H9 (cell line): Measurements from ENCODE around the gene TPBGL. TPM values are rescaled to one million over a fixed set of nuclear protein-coding genes. Genes with fewer than 3 reads are reported as not detected.

Source experiments
- DNase-seq: peaks from one replicate; pipeline ENCODE4 v3.0.0-alpha.2; 2017
- H2AFZ ChIP-seq: one replicate; pipeline ENCODE4 v1.6.1; 2013; ENCODE audit warnings: mild to moderate bottlenecking, low read length, control low read depth, moderate library complexity
- H2AK5ac ChIP-seq: 2 replicates; pipeline ENCODE4 v1.6.1; 2013; ENCODE audit warnings: low read length, control low read depth, mixed read lengths; ENCODE audit not compliant: insufficient read length
- H2BK120ac ChIP-seq: one replicate; pipeline ENCODE4 v1.6.1; 2013; ENCODE audit warnings: low read depth, mild to moderate bottlenecking, low read length, control low read depth, inconsistent platforms; ENCODE audit not compliant: poor library complexity, severe bottlenecking
- H2BK12ac ChIP-seq: 2 replicates; pipeline ENCODE4 v1.6.1; 2013; ENCODE audit warnings: low read length, control low read depth, mixed read lengths, low read depth; ENCODE audit not compliant: insufficient read length
- H2BK15ac ChIP-seq: 2 replicates; pipeline ENCODE4 v1.6.1; 2013; ENCODE audit warnings: low read depth, low read length, control low read depth
- H2BK20ac ChIP-seq: one replicate; pipeline ENCODE4 v1.6.1; 2013; ENCODE audit warnings: low read depth, mild to moderate bottlenecking, low read length, control low read depth, inconsistent platforms; ENCODE audit not compliant: poor library complexity, severe bottlenecking
- H2BK5ac ChIP-seq: 2 replicates; pipeline ENCODE4 v1.6.1; 2013; ENCODE audit warnings: low read length, control low read depth, mixed read lengths; ENCODE audit not compliant: insufficient read length
- H3K14ac ChIP-seq: 2 replicates; pipeline ENCODE4 v1.6.1; 2013; ENCODE audit warnings: low read length, control low read depth; ENCODE audit not compliant: insufficient read depth
- H3K18ac ChIP-seq: 2 replicates; pipeline ENCODE4 v1.6.1; 2013; ENCODE audit warnings: low read depth, mild to moderate bottlenecking, mixed read lengths, low read length, control low read depth; ENCODE audit not compliant: insufficient read length
- H3K23ac ChIP-seq: 2 replicates; pipeline ENCODE4 v1.6.1; 2013; ENCODE audit warnings: low read length, control low read depth, mixed read lengths, low read depth; ENCODE audit not compliant: insufficient read length
- H3K23me2 ChIP-seq: 2 replicates; pipeline ENCODE4 v1.6.1; 2013; ENCODE audit warnings: low read depth, mild to moderate bottlenecking, mixed read lengths, low read length, control low read depth; ENCODE audit not compliant: insufficient read length, poor library complexity, severe bottlenecking
- H3K27ac ChIP-seq: 2 replicates; pipeline ENCODE4 v1.5.1; 2013; ENCODE audit warnings: low read length, control low read depth, mixed read lengths, low read depth; ENCODE audit not compliant: insufficient read length
- H3K27me3 ChIP-seq: 2 replicates; pipeline ENCODE4 v1.6.1; 2013; ENCODE audit warnings: low read length, control low read depth, inconsistent platforms; ENCODE audit not compliant: insufficient read depth
- H3K4ac ChIP-seq: 2 replicates; pipeline ENCODE4 v1.6.1; 2013; ENCODE audit warnings: low read depth, mild to moderate bottlenecking, control low read depth, inconsistent platforms, low read length, moderate library complexity
- H3K4me1 ChIP-seq: 2 replicates; pipeline ENCODE4 v1.6.1; 2013; ENCODE audit warnings: low read length, control low read depth, inconsistent platforms; ENCODE audit not compliant: insufficient read depth
- H3K4me2 ChIP-seq: 2 replicates; pipeline ENCODE4 v1.6.1; 2013; ENCODE audit warnings: low read length, control low read depth, mixed read lengths; ENCODE audit not compliant: insufficient read length, insufficient read depth
- H3K56ac ChIP-seq: 2 replicates; pipeline ENCODE4 v1.6.1; 2013; ENCODE audit warnings: low read depth, mild to moderate bottlenecking, mixed read lengths, low read length, control low read depth; ENCODE audit not compliant: insufficient read length
- H3K79me1 ChIP-seq: 2 replicates; pipeline ENCODE4 v1.6.1; 2013; ENCODE audit warnings: low read depth, mild to moderate bottlenecking, moderate library complexity, low read length, control low read depth, inconsistent platforms; ENCODE audit not compliant: insufficient read depth, poor library complexity, severe bottlenecking
- H3K79me2 ChIP-seq: 2 replicates; pipeline ENCODE4 v1.6.1; 2013; ENCODE audit warnings: low read length, control low read depth, inconsistent platforms; ENCODE audit not compliant: insufficient read depth
- H3K9ac ChIP-seq: 2 replicates; pipeline ENCODE4 v1.6.1; 2013; ENCODE audit warnings: low read length, control low read depth, mixed read lengths; ENCODE audit not compliant: insufficient read length; ENCODE audit errors: extremely low read depth
- H3K9me3 ChIP-seq: one replicate; pipeline ENCODE4 v1.6.1; 2013; ENCODE audit warnings: low read depth, low read length, inconsistent platforms; ENCODE audit not compliant: control insufficient read depth
- H3T11ph ChIP-seq: one replicate; pipeline ENCODE4 v1.6.1; 2013; ENCODE audit warnings: mild to moderate bottlenecking, low read length, control low read depth, inconsistent platforms
- H4K20me1 ChIP-seq: one replicate; pipeline ENCODE4 v1.6.1; 2013; ENCODE audit not compliant: control insufficient read depth, insufficient read length, insufficient read depth
- H4K5ac ChIP-seq: 2 replicates; pipeline ENCODE4 v1.6.1; 2013; ENCODE audit warnings: low read depth, mild to moderate bottlenecking, mixed read lengths, low read length, control low read depth; ENCODE audit not compliant: insufficient read length
- H4K8ac ChIP-seq: replicated peaks from 2 replicates; pipeline ENCODE4 v1.6.1; 2013; ENCODE audit warnings: low read length, control low read depth, mixed read lengths, low read depth; ENCODE audit not compliant: insufficient read length
- H4K91ac ChIP-seq: 2 replicates; pipeline ENCODE4 v1.6.1; 2013; ENCODE audit warnings: low read depth, mild to moderate bottlenecking, moderate library complexity, mixed read lengths, low read length, control low read depth; ENCODE audit not compliant: insufficient read length
- H3K27ac Mint-ChIP-seq, 3 experiments: 2 replicates in 2 of 3; 3 replicates in 1 of 3; pipeline ENCODE4 v1.8.0; 2020 to 2021; ENCODE audit warnings: mixed read lengths in 3 of 3, mild to moderate bottlenecking in 1 of 3, moderate library complexity in 1 of 3
- H3K27me3 Mint-ChIP-seq: 2 replicates; pipeline ENCODE4 v1.8.0; 2021; ENCODE audit warnings: low read depth, mild to moderate bottlenecking, moderate library complexity, mixed read lengths
- H3K36me3 Mint-ChIP-seq, 3 experiments: 2 replicates in 2 of 3; 3 replicates in 1 of 3; pipeline ENCODE4 v1.8.0; 2020 to 2021; ENCODE audit warnings: low read depth in 3 of 3, mixed read lengths in 3 of 3; ENCODE audit not compliant: insufficient read depth in 1 of 3
- H3K4me1 Mint-ChIP-seq, 2 experiments: 2 replicates each; pipeline ENCODE4 v1.8.0; 2020; ENCODE audit warnings: mixed read lengths in 2 of 2
- H3K4me3 Mint-ChIP-seq, 2 experiments: 2 replicates in 1 of 2; 3 replicates in 1 of 2; pipeline ENCODE4 v1.8.0; 2020 to 2021; ENCODE audit warnings: mild to moderate bottlenecking in 2 of 2, mixed read lengths in 2 of 2, moderate library complexity in 1 of 2
- H3K9me3 Mint-ChIP-seq, 2 experiments: 2 replicates in 1 of 2; 3 replicates in 1 of 2; pipeline ENCODE4 v1.8.0; 2020; ENCODE audit warnings: mild to moderate bottlenecking in 2 of 2, mixed read lengths in 2 of 2, moderate library complexity in 1 of 2
- WGBS: extraction: QIAGEN DNeasy Blood & Tissue Kit; methylation state at CpG from one replicate; pipeline ENCODE4 v1.1.7; 2013; ENCODE audit warnings: missing lambda C conversion rate, low lambda C conversion rate, mixed read lengths; ENCODE audit not compliant: insufficient read length; ENCODE audit errors: extremely low coverage; 5-methylcytosine and 5-hydroxymethylcytosine counted together
- total RNA-seq: library from RNA; stranded (reverse); gene quantifications from 2 replicates; pipeline ENCODE4 v1.2.1, GENCODE V29; 2021
- TF ChIP-seq, protein P1 (sequence below): fragments of 200-600 bp; sonication (generic); conservative IDR thresholded peaks from 3 replicates; pipeline ENCODE4 v1.8.0; 2021; ENCODE audit warnings: antibody characterized with exemption, mild to moderate bottlenecking

The TPBGL gene
- total RNA-seq, 1 experiment from 2014 or later, result 0.61 TPM

DNA sequence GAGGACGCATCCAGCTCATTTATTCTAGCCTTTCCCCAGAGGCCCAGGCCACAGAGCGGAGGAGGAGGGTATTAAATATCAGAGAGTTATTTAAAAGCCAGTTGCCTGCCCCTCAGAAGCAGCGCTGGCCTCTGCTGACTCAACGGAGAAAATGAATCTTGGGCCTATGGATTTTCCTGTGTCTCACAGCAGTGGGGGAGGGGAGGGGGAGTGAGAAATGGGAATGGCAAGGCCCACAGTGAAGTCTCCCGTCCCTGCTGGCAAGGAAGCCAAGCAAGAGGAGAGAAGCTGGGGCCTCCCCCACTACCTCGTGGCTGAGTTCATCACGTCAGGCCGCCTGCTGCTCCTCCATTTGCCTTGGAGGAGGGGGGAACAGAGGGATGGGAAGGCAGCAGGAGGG is 4.5 kb upstream of the TPBGL start:
- Histone ChIP-seq H3K23ac (no peak overlapping the region), H3K4ac (no peak overlapping the region), H3K14ac (no peak overlapping the region), H3K79me2 (0 out of 2 replicates have a peak, but pooled peaks cover 2% of the 10 kb centered on the region), H3K56ac (no peak overlapping the region), H2BK15ac (no peak overlapping the region), H4K20me1 (no peaks in the 10 kb centered on the region), H2BK120ac (no peak overlapping the region), H3K4me1 (peaks cover 5% of the 10 kb centered on the region), H2AK5ac (no peak overlapping the region), H4K8ac (no peak overlapping the region), H3K9me3 (no peaks in the 10 kb centered on the region), H2AFZ (no peak overlapping the region), H3K27me3 (peaks cover 3% of the 10 kb centered on the region; the same call in 1 of the 2 replicates), H3K4me2 (no peak overlapping the region), H2BK5ac (no peak overlapping the region), H2BK20ac (no peak overlapping the region), H2BK12ac (no peak overlapping the region), H3T11ph (no peak overlapping the region), H3K18ac (no peak overlapping the region), H3K23me2 (peaks cover 3% of the 10 kb centered on the region), H3K9ac (no peak overlapping the region), H3K79me1 (no peaks in the 10 kb centered on the region), H4K5ac (no peak overlapping the region), H3K27ac (no peak overlapping the region), H4K91ac (no peak overlapping the region)
- Mint-ChIP-seq H3K36me3 (no peaks in the 10 kb centered on the region), H3K27ac (no peak overlapping the region), H3K4me1 (peaks cover 29 to 42% of the 10 kb centered on the region in 2 experiments), H3K27me3 (peaks cover 39% of the 10 kb centered on the region), H3K4me3 (no peak overlapping the region), H3K9me3 (no peaks in the 10 kb centered on the region)
- DNase-seq, result no peak
- no CpG with 5 or more reads among the region's 8 CpGs for WGBS
- TF ChIP-seq, protein P1, sequence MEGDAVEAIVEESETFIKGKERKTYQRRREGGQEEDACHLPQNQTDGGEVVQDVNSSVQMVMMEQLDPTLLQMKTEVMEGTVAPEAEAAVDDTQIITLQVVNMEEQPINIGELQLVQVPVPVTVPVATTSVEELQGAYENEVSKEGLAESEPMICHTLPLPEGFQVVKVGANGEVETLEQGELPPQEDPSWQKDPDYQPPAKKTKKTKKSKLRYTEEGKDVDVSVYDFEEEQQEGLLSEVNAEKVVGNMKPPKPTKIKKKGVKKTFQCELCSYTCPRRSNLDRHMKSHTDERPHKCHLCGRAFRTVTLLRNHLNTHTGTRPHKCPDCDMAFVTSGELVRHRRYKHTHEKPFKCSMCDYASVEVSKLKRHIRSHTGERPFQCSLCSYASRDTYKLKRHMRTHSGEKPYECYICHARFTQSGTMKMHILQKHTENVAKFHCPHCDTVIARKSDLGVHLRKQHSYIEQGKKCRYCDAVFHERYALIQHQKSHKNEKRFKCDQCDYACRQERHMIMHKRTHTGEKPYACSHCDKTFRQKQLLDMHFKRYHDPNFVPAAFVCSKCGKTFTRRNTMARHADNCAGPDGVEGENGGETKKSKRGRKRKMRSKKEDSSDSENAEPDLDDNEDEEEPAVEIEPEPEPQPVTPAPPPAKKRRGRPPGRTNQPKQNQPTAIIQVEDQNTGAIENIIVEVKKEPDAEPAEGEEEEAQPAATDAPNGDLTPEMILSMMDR, result no peak
